K562 (cell line): ENCODE data around the gene MEAK7. TPM values are rescaled to one million over a fixed set of nuclear protein-coding genes. Genes with fewer than 3 reads are reported as not detected.

Experiments
- ATAC-seq: fragments of 200-7000 bp; cut with Tn5 transposase; 3 replicates; pipeline ENCODE4 v1.9.1; 2020; ENCODE audit warnings: moderate library complexity
- BruUV-seq: library from RNA; stranded (reverse); fragments of 400-500 nt; replicated peaks from 2 replicates; lab custom pipeline; 2021; lab: Mats Ljungman, UMichigan
- CTCF ChIA-PET: fragments of 300-600 bp; formaldehyde crosslinking; extraction: SDS; loops from one replicate; lab custom pipeline; 2021; ENCODE audit warnings: low intra/inter-chr PET ratio; lab: Yijun Ruan, JAX
- POLR2A ChIA-PET: fragments of 300-600, 350-650 bp; sonication (Branson Sonifier 250); formaldehyde crosslinking; extraction: SDS; loops from one replicate; lab custom pipeline; 2021; ENCODE audit warnings: antibody characterized with exemption, inconsistent platforms; lab: Yijun Ruan, JAX
- DNase-seq, 4 experiments: peaks; one replicate each; pipeline versions ENCODE4 v3.0.0 to v3.0.0-alpha.2; 2011 to 2018; ENCODE audit warnings: low spot score in 3 of 4, mixed read lengths in 3 of 4; ENCODE audit errors: extremely low read depth in 1 of 4
- FAIRE-seq: peaks from 2 replicates; lab custom pipeline; 2011; peaks lifted over from hg19 to GRCh38; lab: Jason Lieb, UNC
- H2AFZ ChIP-seq: 2 replicates; pipeline ENCODE4 v1.6.0; 2011; ENCODE audit warnings: low read depth, low read length, control low read depth, inconsistent platforms
- H3K27ac ChIP-seq: fragments of 200-600 bp; 3 replicates; pipeline ENCODE4 v1.8.0; 2011; ENCODE audit warnings: low read depth, mild to moderate bottlenecking, control low read depth, inconsistent platforms, low read length, moderate library complexity, mixed read lengths; ENCODE audit errors: extremely low read depth
- H3K27me3 ChIP-seq, 2 experiments: fragments of 300-600 bp in 1 of 2; 2 replicates in 1 of 2; 3 replicates in 1 of 2; pipeline versions ENCODE4 v1.6.0 to v1.8.0; 2011; ENCODE audit warnings: inconsistent platforms in 2 of 2, low read length in 2 of 2, mild to moderate bottlenecking in 1 of 2, mixed read lengths in 1 of 2, moderate library complexity in 1 of 2; ENCODE audit not compliant: control insufficient read depth in 2 of 2, insufficient read depth in 2 of 2
- H3K36me3 ChIP-seq: fragments of 300-600 bp; 3 replicates; pipeline ENCODE4 v1.8.0; 2011; ENCODE audit warnings: mild to moderate bottlenecking, low read length, inconsistent platforms; ENCODE audit not compliant: control insufficient read depth, insufficient read depth
- H3K4me1 ChIP-seq, 2 experiments: fragments of 200-600 bp in 1 of 2; replicated peaks in 1 of 2; 2 replicates in 1 of 2; 3 replicates in 1 of 2; pipeline versions ENCODE4 v1.5.1 to v1.8.0; 2011; ENCODE audit warnings: inconsistent platforms in 2 of 2, low read length in 2 of 2, mild to moderate bottlenecking in 1 of 2, mixed read lengths in 1 of 2, moderate library complexity in 1 of 2; ENCODE audit not compliant: control insufficient read depth in 2 of 2, insufficient read depth in 2 of 2
- H3K4me2 ChIP-seq: 2 replicates; pipeline ENCODE4 v1.6.1; 2011; ENCODE audit warnings: low read length, control low read depth, inconsistent platforms, mixed read lengths; ENCODE audit not compliant: insufficient read depth
- H3K4me3 ChIP-seq: fragments of 200-600 bp; sonication (generic), shearing (Covaris generic); 2 replicates; pipeline ENCODE4 v1.5.1; 2016; ENCODE audit warnings: control low read depth, inconsistent platforms
- H3K79me2 ChIP-seq: fragments of 200-600 bp; 3 replicates; pipeline ENCODE4 v1.8.0; 2011; ENCODE audit warnings: low read length, inconsistent platforms; ENCODE audit not compliant: control insufficient read depth, insufficient read depth
- H3K9ac ChIP-seq, 2 experiments: 2 replicates each; pipeline versions ENCODE4 v1.6.0 to v1.6.1; 2011; ENCODE audit warnings: low read depth in 2 of 2, low read length in 2 of 2, control low read depth in 1 of 2, inconsistent platforms in 1 of 2, mild to moderate bottlenecking in 1 of 2, mixed read lengths in 1 of 2; ENCODE audit not compliant: insufficient read depth in 1 of 2
- H3K9me1 ChIP-seq: one replicate; pipeline ENCODE4 v1.6.0; 2011; ENCODE audit warnings: inconsistent platforms, mild to moderate bottlenecking, low read length, moderate library complexity; ENCODE audit not compliant: control insufficient read depth, insufficient read depth
- H3K9me3 ChIP-seq: replicated peaks from 2 replicates; pipeline ENCODE4 v1.5.1; 2011; ENCODE audit warnings: low read depth, low read length, inconsistent platforms; ENCODE audit not compliant: control insufficient read depth, insufficient read depth
- H4K20me1 ChIP-seq: replicated peaks from 2 replicates; pipeline ENCODE4 v1.6.1; 2011; ENCODE audit warnings: low read length, inconsistent platforms, mixed read lengths; ENCODE audit not compliant: control insufficient read depth, insufficient read depth
- CC2D1A ChIP-seq: fragments of 450-650 bp; IDR thresholded peaks from 2 replicates; pipeline ENCODE4 v1.6.1; 2017; ENCODE audit warnings: mild to moderate bottlenecking
- CREM ChIP-seq: IDR thresholded peaks from 2 replicates; pipeline ENCODE4 v1.6.1; 2014; ENCODE audit warnings: antibody characterized with exemption, low read depth
- CTCF ChIP-seq, 3 experiments: IDR thresholded peaks in 2 of 3; conservative IDR thresholded peaks in 1 of 3; 2 replicates each; pipeline ENCODE4 v1.5.1; 2011 to 2012; ENCODE audit warnings: low read length in 3 of 3, mild to moderate bottlenecking in 3 of 3, control low read depth in 2 of 3, improper control_type of control experiment in 1 of 3, inconsistent platforms in 1 of 3, low read depth in 1 of 3, mixed read lengths in 1 of 3, moderate library complexity in 1 of 3; ENCODE audit not compliant: insufficient read depth in 2 of 3
- EP400 ChIP-seq: fragments of 450-650 bp; IDR thresholded peaks from 2 replicates; pipeline ENCODE4 v1.6.1; 2017; ENCODE audit warnings: antibody characterized with exemption, mild to moderate bottlenecking, moderate library complexity
- GABPB2 ChIP-seq: fragments of 250-450 bp; sonication (Bioruptor Pico); conservative IDR thresholded peaks from 2 replicates; pipeline ENCODE4 v1.5.1; 2021; ENCODE audit warnings: mild to moderate bottlenecking
- SAFB ChIP-seq: fragments of 200-400 bp; formaldehyde crosslinking; IDR thresholded peaks from 2 replicates; pipeline ENCODE4 v1.6.1; 2017; ENCODE audit warnings: low read depth, low read length, borderline replicate concordance
- SMC3 ChIP-seq: conservative IDR thresholded peaks from 2 replicates; pipeline ENCODE4 v1.6.1; 2011; ENCODE audit warnings: low read depth, low read length, improper control_type of control experiment; ENCODE audit not compliant: insufficient read depth
- SNRNP70 ChIP-seq: fragments of 200-400 bp; formaldehyde crosslinking; optimal IDR thresholded peaks from 2 replicates; pipeline ENCODE3; 2017; ENCODE audit warnings: low read depth, low read length
- TAF9B ChIP-seq: fragments of 450-650 bp; IDR thresholded peaks from 2 replicates; pipeline ENCODE4 v1.6.1; 2018; ENCODE audit warnings: mild to moderate bottlenecking; ENCODE audit not compliant: partially characterized antibody
- TRIM28 ChIP-seq: fragments of 450-650 bp; IDR thresholded peaks from 2 replicates; pipeline ENCODE4 v1.6.1; 2017
- XRCC3 ChIP-seq: fragments of 450-650 bp; IDR thresholded peaks from 2 replicates; pipeline ENCODE4 v1.6.1; 2017; ENCODE audit warnings: mild to moderate bottlenecking, moderate library complexity
- ZNF444 ChIP-seq: fragments of 250-450 bp; sonication (Bioruptor Pico); IDR thresholded peaks from 2 replicates; pipeline ENCODE4 v1.4.0; 2020; ENCODE audit warnings: mild to moderate bottlenecking, moderate library complexity
- ZNF785 ChIP-seq: fragments of 250-450 bp; sonication (Bioruptor Pico); IDR thresholded peaks from 2 replicates; pipeline ENCODE4 v1.4.0; 2020; ENCODE audit warnings: mild to moderate bottlenecking
- WGBS: fragments of 100-300 bp; shearing (Covaris generic); methylation state at CpG from one replicate; pipeline ENCODE4 v1.1.6; 2016; ENCODE audit warnings: low coverage, mixed read lengths; ENCODE audit not compliant: insufficient coverage; ENCODE audit errors: missing lambda C conversion rate; 5-methylcytosine and 5-hydroxymethylcytosine counted together
- in situ Hi-C: fragments of 300-500 bp; cut with MboI; formaldehyde crosslinking; loops from 4 replicates; pipeline ENCODE4 v1.15.0; 2018; ENCODE audit warnings: inconsistent platforms, mixed read lengths
- intact Hi-C: fragments of 100-400 bp; cut with micrococcal nuclease; formaldehyde crosslinking; loops from 2 replicates; pipeline ENCODE4 v1.14.2; 2022
- polyA plus RNA-seq, 8 experiments: library from polyadenylated mRNA; depleted of rRNA in 4 of 8; stranded (reverse) in 5 of 8; unstranded in 3 of 8; fragments of >200 nt; fragmentation: Nextera tagmentation in 2 of 8; fragmentation: Illumina TruSeq in 1 of 8; extraction: Ambion mirVana in 2 of 8; extraction: Trizol in 1 of 8; gene quantifications; 2 replicates each; pipeline versions ENCODE4 v1.2.1 to v1.2.3, GENCODE V29; 2011 to 2014; ENCODE audit warnings: inconsistent platforms in 1 of 8, missing spikeins in 1 of 8
- total RNA-seq, 7 experiments: library from RNA; depleted of rRNA in 6 of 7; stranded (reverse); fragments of >200 nt in 6 of 7; fragmentation: Illumina TruSeq in 2 of 7; extraction: Trizol in 2 of 7; gene quantifications; 2 replicates each; pipeline versions ENCODE4 v1.2.1 to v1.2.3, GENCODE V29; 2011 to 2021; ENCODE audit warnings: low replicate concordance in 1 of 7

Gene MEAK7
- total and polyA plus RNA-seq, 9 of the 15 experiments (the other 6 are each of a cell fraction or from before 2014, with no cell fraction given), result 1.4 to 14.5 (median 6.3) TPM

- TF ChIP-seq CC2D1A, result no peak
- TF ChIP-seq CTCF (IDR thresholded peaks at IDR 0.05 in 2 of 3, conservative IDR thresholded peaks at IDR 0.05 in 1 of 3; ENCODE audit: insufficient read depth in 2 of 3, low read depth in 1 of 3, low read length in 3 of 3), result no peak
- TF ChIP-seq ZNF785 (CRISPR knock-in tag), result no peak
- TF ChIP-seq TAF9B, result no peak
- no peak for TF ChIP-seq SNRNP70
- no peak for TF ChIP-seq ZNF444
- no peak for TF ChIP-seq TRIM28
These were observed 9.0 kb downstream of the MEAK7 start (continued) for GRCh38 chr16:84495506-84495905.

DNA sequence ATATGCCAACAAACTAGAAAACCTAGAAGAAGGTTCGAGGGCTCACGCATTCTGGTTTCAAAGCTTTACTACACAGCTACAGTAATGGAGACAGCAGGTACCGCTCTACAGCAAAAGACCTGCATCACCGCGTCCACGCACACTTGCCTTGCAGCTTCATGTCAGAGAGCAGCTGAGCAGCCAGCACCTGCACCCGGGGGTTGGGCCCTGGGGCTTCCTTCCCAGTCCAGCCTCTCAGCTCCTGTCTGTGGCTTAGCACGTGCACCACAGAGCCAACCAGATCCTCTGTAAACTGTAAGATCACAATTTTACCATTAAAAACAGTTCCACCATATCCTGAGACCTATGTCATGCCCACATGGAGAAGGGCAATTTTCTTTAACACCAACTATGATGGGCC lies 15.3 kb downstream of the MEAK7 start:
- in situ Hi-C loops, result loop anchor here (5.0 to 10.0 kb wide), 2 partner anchors 424 to 532 kb away; no protein-coding TSS in a partner anchor
- ChIA-PET POLR2A (interaction anchor here (0.6 to 1.1 kb wide), 3 partner anchors 9 to 323 kb away, joined by 3 to 8 read pairs (median 3); no protein-coding TSS in a partner anchor), CTCF (no interaction called here)

More for the DNA sequence above, 15.3 kb downstream of the MEAK7 start:
- no TSS peak for BruUV-seq
- Histone ChIP-seq H4K20me1 (peaks cover 7% of the 10 kb centered on the region; the same call in 1 of the 2 replicates), H3K27me3 (no peaks in the 10 kb centered on the region), H3K4me3 (no peak overlapping the region), H3K4me1 (no peaks in the 10 kb centered on the region), H3K4me2 (no peak overlapping the region), H2AFZ (no peak overlapping the region)
- intact Hi-C loops, result loop anchor here (10.0 kb wide), 1 partner anchor 404 kb away; no protein-coding TSS in a partner anchor
- peak; percentile 46 for FAIRE-seq
- 68% methylated on average over 8 of the region's 8 CpGs for WGBS
- TF ChIP-seq SMC3 (no peak), TRIM28 (no peak), EP400 (0 out of 2 replicates have a peak, but pooled peaks have one; percentile 10), SAFB (no peak), CREM (no peak), XRCC3 (no peak), GABPB2 (CRISPR knock-in tag) (no peak)
- TF ChIP-seq, all 486 proteins: peak for 1
- ATAC-seq, result no peak
- no peak for DNase-seq
- Histone ChIP-seq H3K79me2 (no peaks in the 10 kb centered on the region), H3K9me3 (peaks cover 3% of the 10 kb centered on the region), H3K27ac (no peak overlapping the region), H3K9me1 (no peaks in the 10 kb centered on the region), H3K9ac (no peak overlapping the region), H3K36me3 (peaks cover under 1% of the 10 kb centered on the region; the same call in 1 of the 3 replicates)
